ENCODE results near the gene B3GAT3.

GRCh38 chr11:62591448-62592145 lies 30.2 kb downstream of the B3GAT3 start, which contains the start of gene TUT1:
- TF ChIP-seq EP300 (IDR thresholded peaks at IDR 0.05) (peak; percentile 5), CTCF (IDR thresholded peaks at IDR 0.05) (no peak), POLR2A (IDR thresholded peaks at IDR 0.05) (peak; percentile 91)
